ENCODE measurements around the gene ANKRD9. TPM values are rescaled to one million over a fixed set of nuclear protein-coding genes. Genes with fewer than 3 reads are reported as not detected.

ANKRD9 gene
- total and polyA plus RNA-seq, 2 of the 13 experiments (the other 11 are each of a cell fraction or from before 2014, with no cell fraction given): 10.0 to 15.0 TPM

DNA sequence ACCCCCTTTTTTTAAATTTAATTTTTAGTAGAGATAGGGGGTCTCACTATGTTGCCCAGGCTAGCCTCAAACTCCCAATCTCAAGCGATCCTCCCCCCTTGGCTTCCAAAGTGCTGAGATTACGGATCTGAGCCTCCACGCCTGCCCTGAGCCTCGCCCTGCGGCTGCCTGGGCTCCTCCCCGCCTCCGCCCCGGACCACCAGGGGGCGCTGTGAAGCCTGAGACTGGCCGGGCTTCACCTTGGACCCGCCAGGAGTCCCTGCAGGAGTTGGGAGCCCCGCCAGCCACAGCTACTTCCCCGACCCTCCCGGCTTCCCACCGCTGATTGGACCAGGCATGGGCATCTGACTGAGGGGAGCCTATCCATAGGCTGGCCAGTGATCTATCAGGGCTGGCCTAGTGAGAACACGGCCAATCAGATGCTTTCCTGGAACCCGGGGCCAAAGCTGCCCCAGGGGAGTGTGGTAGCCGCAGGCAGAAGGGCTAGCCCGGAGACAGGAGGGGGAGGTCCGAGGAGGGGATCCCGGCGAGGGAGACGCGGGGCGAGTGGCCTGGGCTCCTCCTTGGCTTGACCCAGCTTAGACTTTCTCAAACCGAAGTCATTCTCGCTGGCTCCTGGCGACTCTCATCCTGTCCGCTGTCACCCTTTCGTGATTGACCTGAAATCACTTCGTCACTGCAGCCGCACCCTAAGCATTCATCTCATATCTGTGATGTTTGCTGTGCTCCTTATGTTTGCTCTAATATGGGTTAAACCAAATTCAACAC is 15.1 kb upstream of the ANKRD9 start (continued):
- TF ChIP-seq CSRNP2 (CRISPR knock-in tag; conservative IDR thresholded peaks at IDR 0.05; ENCODE audit: low read depth) (no peak), MAX (IDR thresholded peaks at IDR 0.05) (peak; percentile 80), SETDB1 (CRISPR knock-in tag; IDR thresholded peaks at IDR 0.05; ENCODE audit: borderline replicate concordance) (no peak), DMAP1 (CRISPR knock-in tag; IDR thresholded peaks at IDR 0.05) (peak; percentile 75), KLF15 (CRISPR knock-in tag; IDR thresholded peaks at IDR 0.05; ENCODE audit: borderline replicate concordance) (no peak), ZNF20 (CRISPR knock-in tag; IDR thresholded peaks at IDR 0.05) (no peak), FIP1L1 (IDR thresholded peaks at IDR 0.05; ENCODE audit: borderline replicate concordance, insufficient read depth, low read depth, low read length) (no peak), ZFP82 (CRISPR knock-in tag; IDR thresholded peaks at IDR 0.05; ENCODE audit: borderline replicate concordance) (peak; percentile 89; the same call in 1 of the 2 replicates), SALL2 (CRISPR knock-in tag; IDR thresholded peaks at IDR 0.05) (peak; percentile 77; the same call in 1 of the 2 replicates), IRX3 (CRISPR knock-in tag; IDR thresholded peaks at IDR 0.05; ENCODE audit: borderline replicate concordance, low read depth) (no peak), ZBTB42 (CRISPR knock-in tag; IDR thresholded peaks at IDR 0.05) (no peak), PHF8 (CRISPR knock-in tag; IDR thresholded peaks at IDR 0.05) (peak; percentile 71), ZNF782 (CRISPR knock-in tag; IDR thresholded peaks at IDR 0.05; ENCODE audit: borderline replicate concordance) (peak; percentile 41; the same call in 1 of the 2 replicates)
- TF ChIP-seq, protein P1, sequence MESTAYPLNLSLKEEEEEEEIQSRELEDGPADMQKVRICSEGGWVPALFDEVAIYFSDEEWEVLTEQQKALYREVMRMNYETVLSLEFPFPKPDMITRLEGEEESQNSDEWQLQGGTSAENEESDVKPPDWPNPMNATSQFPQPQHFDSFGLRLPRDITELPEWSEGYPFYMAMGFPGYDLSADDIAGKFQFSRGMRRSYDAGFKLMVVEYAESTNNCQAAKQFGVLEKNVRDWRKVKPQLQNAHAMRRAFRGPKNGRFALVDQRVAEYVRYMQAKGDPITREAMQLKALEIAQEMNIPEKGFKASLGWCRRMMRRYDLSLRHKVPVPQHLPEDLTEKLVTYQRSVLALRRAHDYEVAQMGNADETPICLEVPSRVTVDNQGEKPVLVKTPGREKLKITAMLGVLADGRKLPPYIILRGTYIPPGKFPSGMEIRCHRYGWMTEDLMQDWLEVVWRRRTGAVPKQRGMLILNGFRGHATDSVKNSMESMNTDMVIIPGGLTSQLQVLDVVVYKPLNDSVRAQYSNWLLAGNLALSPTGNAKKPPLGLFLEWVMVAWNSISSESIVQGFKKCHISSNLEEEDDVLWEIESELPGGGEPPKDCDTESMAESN (CRISPR knock-in tag; conservative IDR thresholded peaks at IDR 0.05): peak; percentile 81; the same call in 1 of the 2 replicates
- TF ChIP-seq, protein P2, sequence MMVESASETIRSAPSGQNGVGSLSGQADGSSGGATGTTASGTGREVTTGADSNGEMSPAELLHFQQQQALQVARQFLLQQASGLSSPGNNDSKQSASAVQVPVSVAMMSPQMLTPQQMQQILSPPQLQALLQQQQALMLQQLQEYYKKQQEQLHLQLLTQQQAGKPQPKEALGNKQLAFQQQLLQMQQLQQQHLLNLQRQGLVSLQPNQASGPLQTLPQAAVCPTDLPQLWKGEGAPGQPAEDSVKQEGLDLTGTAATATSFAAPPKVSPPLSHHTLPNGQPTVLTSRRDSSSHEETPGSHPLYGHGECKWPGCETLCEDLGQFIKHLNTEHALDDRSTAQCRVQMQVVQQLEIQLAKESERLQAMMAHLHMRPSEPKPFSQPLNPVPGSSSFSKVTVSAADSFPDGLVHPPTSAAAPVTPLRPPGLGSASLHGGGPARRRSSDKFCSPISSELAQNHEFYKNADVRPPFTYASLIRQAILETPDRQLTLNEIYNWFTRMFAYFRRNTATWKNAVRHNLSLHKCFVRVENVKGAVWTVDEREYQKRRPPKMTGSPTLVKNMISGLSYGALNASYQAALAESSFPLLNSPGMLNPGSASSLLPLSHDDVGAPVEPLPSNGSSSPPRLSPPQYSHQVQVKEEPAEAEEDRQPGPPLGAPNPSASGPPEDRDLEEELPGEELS (CRISPR knock-in tag; IDR thresholded peaks at IDR 0.05): no peak; the same call in 1 of the 2 replicates
- TF ChIP-seq, protein P3, sequence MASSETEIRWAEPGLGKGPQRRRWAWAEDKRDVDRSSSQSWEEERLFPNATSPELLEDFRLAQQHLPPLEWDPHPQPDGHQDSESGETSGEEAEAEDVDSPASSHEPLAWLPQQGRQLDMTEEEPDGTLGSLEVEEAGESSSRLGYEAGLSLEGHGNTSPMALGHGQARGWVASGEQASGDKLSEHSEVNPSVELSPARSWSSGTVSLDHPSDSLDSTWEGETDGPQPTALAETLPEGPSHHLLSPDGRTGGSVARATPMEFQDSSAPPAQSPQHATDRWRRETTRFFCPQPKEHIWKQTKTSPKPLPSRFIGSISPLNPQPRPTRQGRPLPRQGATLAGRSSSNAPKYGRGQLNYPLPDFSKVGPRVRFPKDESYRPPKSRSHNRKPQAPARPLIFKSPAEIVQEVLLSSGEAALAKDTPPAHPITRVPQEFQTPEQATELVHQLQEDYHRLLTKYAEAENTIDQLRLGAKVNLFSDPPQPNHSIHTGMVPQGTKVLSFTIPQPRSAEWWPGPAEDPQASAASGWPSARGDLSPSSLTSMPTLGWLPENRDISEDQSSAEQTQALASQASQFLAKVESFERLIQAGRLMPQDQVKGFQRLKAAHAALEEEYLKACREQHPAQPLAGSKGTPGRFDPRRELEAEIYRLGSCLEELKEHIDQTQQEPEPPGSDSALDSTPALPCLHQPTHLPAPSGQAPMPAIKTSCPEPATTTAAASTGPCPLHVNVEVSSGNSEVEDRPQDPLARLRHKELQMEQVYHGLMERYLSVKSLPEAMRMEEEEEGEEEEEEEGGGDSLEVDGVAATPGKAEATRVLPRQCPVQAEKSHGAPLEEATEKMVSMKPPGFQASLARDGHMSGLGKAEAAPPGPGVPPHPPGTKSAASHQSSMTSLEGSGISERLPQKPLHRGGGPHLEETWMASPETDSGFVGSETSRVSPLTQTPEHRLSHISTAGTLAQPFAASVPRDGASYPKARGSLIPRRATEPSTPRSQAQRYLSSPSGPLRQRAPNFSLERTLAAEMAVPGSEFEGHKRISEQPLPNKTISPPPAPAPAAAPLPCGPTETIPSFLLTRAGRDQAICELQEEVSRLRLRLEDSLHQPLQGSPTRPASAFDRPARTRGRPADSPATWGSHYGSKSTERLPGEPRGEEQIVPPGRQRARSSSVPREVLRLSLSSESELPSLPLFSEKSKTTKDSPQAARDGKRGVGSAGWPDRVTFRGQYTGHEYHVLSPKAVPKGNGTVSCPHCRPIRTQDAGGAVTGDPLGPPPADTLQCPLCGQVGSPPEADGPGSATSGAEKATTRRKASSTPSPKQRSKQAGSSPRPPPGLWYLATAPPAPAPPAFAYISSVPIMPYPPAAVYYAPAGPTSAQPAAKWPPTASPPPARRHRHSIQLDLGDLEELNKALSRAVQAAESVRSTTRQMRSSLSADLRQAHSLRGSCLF (CRISPR knock-in tag; IDR thresholded peaks at IDR 0.05; ENCODE audit: borderline replicate concordance): no peak
- TF ChIP-seq, protein P4, sequence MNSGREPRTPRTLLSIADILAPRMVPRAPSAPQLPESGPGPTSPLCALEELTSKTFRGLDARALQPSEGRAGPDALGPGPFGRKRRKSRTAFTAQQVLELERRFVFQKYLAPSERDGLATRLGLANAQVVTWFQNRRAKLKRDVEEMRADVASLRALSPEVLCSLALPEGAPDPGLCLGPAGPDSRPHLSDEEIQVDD (CRISPR knock-in tag; IDR thresholded peaks at IDR 0.05; ENCODE audit: borderline replicate concordance): 0 out of 2 replicates have a peak, but pooled peaks have one; percentile 58
